NCI-H2196 treated with DMSO at 0.1 percent for 48 hours (cell line): ENCODE data around the gene CORO2B.

Experiments used
- DNase-seq: peaks from one replicate; lab custom pipeline; 2025; ENCODE audit not compliant: unreplicated experiment; lab: John Stamatoyannopoulos, UW

The CORO2B gene

DNA sequence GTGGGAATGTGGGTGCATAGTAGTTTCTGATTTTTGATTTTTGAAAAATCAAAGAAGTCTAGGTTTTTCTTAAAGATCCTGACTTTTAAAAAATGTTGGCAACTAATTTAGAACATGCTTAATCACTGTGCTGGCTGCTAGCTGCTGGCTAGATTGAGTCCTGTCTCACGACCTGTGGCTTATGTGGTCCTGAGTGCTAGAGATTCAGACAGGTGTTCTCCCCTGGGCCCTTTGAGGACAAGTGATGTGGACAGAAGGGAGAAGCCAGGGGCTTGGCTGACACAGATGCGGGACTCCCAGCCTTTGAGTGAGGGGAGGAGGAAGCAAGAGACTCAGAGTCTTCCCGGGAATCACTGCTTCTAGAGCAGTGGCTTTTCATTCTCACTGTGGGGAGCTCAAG, 47.5 kb downstream of the CORO2B start:
- DNase-seq: no peak

DNA sequence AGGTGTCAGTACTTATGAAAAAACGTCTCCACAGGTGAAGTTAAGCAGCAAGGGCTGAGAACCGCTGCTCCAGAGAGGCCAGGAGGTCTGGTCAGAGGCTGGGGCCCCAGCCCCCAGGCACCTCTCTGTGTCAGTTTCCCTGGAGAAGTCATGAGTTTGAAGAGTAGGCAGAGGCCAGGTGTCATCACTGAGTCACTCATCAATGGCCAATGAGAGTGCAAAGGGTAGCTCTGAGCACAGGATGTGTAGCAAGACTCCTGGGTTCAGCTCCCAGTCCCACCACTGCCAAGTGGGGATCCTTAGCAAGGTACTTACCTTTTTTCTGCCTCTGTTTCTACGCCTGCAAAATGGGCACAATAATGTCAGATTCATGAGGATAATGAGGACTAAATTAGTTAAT, 47.9 kb downstream of the CORO2B start:
- DNase-seq: no peak

DNA sequence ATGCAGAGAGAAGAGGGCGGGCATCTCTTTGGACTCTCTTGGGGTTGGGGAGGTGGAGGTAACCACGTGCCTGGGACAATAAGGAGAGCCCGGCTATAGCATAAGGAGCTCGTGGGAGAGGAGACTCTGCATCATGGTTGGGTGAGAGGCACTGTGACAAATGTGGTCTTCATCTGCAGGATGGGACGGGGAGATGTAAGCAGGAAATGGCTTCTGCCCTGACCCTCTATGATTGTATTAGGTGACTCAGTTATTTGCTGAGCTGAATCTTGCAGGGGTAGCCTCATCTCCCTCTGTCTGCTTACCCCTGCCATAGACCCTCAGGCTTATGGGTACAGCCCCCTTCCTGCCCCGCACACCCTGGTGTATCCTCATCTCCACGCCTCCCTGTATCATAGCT, 48.7 kb downstream of the CORO2B start:
- no peak for DNase-seq

DNA sequence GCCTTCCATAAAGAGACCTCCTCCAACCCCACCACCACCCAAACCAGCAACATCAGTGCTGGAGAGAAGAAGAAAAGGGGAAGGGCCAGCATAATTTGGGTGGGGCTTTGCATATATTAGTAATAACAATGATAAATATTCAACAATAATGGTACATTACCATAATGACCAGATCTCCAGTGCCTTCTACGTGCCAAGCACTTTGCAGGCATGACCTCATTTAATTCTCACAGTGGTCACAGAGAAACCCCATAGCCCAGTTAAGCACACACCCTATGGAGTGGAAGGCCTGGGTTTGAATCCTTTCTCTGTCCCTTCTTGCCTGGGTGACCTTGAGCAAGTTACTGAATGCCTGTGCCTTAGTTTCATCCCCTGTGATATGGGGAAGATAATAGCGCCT, 49.2 kb downstream of the CORO2B start:
- DNase-seq: no peak

DNA sequence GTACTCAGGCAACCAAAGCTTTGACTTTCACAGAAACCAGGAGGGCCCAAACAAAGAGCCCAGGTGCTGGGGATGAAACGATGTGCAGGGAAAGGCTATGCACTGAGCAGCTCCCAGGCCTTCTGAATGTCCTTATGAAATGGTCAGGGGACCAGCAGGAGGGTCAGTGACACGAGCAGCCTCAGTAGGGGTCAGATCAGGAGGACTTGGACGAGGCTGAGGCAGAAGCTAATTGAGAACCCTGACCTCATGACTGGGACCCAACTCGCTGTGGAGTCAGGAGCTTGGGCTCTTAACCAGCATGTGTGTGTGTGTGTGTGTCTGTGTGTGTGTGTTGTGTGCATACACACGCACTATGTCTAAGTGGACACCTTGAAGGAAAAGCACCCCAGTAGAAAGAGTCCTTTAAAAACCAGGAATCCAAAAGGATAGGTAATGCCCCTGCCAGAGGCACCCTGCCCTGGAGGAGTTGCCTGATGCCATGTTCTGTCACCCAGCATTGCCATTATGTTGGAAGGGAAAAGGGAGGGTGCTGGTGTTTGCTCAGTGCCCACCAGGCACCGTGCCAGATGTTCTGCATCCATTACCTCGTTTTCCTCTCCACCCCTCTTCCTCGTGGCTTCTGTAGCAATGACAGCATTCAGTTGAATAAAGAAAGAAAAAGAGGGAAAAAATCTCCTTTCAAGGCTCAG, 50.9 kb downstream of the CORO2B start:
- DNase-seq: no peak

DNA sequence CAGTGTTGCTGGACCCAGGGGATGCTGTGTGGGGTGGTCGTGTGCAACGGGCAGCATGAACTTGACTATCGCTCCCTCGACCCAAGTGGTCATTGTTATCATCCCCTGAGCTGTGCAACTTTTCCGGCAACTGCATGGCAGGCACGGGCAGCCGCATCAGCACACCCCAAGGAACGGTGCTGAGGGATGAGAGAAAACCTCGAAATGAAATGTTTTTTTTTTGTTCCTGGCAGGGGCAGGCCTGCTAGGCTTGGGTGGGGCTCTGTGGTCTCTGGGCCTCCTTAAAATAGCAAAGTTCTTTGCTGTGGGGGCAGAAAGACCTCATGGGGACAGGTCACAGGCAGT, 51.4 kb downstream of the CORO2B start:
- DNase-seq: no peak

DNA sequence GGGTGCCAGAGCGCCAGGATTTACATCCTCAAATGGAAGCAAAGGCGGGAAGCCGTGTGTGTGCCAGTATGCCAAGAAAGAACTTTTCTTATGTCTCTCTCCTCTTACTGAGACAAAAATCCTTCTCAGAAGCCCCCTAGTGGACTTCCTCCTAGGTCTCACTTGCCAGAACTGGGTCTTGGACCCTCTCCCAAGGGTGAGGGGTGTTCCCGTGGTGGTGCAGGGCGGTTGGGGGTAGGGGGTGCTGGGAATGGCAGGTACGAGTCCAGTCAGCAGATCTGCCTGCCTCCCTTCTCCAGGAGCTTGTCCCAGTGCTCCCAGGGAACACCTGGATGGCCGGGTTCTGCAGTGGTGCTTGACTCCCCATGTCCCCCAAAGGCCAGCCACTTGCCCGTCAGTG, 52.0 kb downstream of the CORO2B start:
- no peak for DNase-seq

DNA sequence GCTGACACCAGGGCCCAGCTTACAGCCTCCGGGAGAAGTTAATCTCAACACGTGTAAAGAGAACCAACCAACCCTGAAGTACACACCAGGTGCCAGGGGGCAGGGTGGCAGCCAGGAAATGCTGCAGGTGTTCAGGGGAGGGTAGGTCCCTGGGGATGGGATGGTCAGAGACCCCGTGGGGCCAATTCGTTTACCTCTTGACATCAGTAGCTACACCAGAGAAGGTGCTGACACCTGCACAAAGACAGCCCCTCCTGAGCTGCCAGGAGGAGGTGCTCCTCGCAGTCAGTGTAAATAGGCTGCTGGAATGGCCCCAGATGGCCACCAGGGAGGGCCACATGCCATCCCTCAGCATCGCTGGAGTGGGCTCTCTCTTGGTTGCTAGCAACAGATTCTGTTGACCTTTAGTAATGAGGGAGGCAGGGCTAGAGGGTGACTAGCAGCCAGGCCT, 52.8 kb downstream of the CORO2B start:
- DNase-seq: peak; percentile 17

DNA sequence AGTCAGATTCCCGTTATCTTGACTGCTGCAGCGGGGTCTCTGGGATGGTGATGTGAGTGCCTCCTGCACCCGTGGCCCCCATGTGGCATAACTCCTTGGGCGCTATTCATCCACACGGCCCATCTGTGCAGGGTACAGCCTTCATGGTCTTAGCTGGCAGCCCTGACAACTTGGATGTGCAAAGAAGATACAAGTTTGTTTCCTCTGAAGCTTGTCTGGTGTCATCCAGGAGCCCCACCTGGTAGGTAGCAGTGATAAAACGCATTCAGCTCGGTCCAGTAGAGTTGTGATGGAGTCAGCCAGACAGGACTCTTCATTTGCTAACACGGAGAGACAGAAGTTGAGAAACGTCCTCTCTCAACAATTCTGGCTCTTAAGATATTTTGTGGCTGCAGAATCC, 53.3 kb downstream of the CORO2B start:
- DNase-seq: no peak

DNA sequence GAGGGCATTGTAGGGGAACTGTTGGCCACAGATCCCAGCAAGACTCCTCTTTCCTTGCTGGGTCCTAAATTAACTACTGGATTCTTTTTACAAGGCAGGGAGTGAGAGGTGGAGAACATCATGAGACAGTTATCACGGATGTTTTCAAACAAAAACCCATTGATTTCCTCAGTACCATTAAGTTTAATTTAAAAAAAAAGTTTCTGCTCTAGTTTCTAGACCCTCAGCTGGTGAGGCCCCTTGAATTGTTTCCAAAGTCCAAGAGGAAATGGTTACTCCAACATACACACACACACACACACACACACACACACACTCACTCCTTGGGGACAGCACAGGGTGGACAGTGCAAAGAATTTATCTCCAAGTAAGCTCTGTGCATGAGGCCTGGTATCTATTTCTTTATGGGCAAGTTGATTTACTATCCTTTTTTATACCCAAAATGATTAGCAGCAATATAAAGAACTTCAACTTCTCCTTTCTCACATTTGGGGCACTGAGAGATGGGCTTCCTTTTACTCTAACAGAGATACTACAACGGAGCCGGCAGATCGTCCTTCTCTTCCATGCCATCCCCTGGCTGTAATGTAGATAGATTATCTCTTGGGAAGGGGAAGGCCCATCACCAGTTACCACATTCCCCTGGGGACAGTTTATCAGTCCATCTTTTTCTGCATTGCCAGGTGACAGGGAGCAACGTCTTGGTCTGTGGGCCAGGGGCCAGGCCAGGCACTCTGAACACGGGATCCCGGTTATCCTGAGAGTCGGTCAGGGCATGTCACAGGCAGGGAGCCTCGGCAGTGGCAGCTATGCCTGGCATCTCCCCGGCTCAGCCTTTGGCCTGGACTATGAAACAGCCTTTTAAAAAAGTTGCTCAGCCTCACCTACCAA, 54.7 kb downstream of the CORO2B start:
- DNase-seq: no peak

DNA sequence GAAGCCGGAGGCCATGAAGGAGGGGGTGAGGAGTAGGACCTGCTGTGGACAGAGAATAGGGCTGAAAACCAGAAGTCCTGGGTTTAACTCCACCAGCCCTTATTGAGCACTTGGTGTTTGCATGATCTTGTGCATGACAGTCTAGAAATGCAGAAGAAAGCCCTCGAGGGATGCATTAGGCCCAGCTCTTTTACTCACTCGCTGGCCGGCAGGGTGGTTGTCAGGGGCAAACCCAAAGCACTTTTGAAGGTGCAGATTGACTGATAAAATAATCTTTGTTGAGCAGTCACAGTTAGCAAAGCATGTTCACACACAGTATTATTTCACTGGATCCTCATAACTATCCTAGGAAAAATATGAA, 55.3 kb downstream of the CORO2B start:
- no peak for DNase-seq

DNA sequence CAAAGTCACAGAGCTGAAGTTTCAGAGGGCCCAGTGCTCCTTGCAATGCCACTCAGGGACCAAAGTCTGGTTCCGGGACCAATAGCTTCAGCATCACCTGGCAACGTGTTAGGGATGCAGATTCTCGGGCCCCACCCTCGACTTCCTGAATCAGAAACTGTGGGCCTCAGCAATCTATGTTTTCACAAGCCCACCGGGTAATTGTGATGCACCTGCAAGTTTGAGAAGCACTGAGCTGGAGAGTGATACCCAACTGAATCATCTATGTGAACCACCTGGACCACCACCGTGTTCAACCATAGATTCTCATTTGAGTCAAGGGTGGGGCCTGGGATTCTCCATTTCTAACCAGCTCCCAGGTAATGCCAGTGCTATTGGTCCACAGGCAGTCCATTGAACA, 55.7 kb downstream of the CORO2B start:
- DNase-seq: no peak

DNA sequence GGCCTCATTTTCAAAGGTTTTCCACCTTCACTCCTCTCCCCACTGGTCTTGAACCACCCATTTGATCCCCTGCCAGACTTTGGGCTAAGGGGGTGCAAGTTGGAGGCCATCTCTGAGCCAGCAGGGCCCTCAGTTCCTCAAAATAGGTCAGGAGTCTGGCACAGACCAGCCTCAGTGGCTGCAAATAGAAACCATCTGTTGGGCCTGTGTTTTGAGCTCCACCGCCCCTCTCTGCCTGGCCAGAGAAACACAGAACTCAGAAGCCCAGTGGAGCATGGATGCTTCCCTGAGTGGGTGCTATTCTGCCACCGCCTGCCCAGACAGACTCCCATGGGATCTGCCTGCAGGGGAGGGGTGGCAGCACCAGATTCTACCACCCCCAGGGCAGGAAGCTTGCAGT, 56.3 kb downstream of the CORO2B start:
- no peak for DNase-seq

DNA sequence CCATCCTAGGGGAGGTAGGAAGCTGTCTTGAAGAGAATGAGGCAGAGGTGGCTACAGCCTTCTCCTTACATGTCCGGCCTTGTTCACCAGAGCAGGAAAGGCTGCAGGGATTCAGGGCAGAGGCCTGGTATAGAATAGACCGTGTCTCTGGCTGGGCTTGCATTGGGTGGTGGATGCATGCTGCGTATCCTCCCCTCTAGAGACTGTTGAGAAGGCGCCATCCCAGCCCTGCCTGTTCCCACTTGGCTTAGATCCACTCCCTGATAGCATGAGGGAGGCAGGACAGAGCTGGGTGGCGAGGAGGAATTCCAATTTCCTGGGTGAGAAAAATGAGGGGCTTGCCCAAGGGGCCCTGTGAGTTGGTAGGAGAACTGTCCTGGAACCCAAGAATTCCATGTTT, 57.5 kb downstream of the CORO2B start:
- DNase-seq: no peak

DNA sequence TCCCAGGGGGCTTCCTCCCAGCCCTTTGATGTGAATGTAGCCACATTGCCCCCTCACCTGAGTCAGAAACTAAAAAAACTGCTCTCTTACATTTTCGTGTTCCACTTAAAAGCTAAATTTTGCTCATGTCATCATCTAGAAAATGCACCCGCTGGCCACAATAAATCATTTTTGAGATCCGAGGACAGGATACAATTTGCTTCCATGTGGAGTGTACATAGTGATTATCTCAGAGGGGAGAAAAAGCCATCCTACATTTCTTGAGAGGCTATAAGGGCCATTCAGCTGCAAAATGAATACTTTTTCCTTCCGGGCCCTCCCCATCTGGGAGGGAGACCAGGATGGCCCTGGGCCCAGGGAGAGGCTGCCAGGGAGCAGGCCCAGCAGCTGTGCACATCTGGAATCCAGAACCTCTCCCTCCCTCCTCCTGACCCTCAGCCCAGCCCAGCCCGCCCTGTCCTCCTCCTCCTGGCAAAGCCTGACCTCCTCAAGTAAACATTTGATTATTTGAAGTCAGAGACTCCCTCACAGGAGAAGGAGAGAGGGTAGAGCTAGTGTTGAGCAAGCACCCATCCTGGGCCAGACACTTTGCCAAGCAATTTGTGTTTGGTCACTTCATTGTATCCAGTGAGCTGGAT, 59.1 kb downstream of the CORO2B start:
- no peak for DNase-seq

DNA sequence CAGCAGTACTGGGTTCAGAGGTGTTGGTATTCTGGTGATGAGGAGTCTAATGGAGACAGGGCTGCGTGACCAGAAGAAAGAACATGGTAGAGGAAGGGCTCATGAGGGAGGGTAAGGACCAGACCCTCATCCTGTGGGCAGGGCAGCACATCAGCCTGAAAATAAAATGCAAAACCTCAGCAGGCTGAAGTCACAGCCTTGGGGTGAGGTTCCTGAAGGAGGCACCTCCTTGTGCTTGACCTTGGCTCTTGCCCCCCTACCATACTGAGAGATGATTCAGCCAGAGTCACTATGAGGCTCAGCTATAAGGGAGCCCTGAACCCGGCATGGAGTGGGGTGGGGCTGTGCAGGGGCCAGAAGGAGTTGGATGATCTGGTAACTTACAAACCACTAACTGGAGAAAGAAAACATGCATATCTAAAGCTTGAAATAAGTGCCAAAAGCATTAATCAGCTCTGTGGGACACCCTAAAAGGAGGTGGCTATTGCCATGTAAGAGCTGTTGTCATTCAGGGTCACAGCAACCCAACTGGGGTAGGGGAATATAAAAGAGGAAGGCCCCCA, 60.2 kb downstream of the CORO2B start:
- DNase-seq: no peak

DNA sequence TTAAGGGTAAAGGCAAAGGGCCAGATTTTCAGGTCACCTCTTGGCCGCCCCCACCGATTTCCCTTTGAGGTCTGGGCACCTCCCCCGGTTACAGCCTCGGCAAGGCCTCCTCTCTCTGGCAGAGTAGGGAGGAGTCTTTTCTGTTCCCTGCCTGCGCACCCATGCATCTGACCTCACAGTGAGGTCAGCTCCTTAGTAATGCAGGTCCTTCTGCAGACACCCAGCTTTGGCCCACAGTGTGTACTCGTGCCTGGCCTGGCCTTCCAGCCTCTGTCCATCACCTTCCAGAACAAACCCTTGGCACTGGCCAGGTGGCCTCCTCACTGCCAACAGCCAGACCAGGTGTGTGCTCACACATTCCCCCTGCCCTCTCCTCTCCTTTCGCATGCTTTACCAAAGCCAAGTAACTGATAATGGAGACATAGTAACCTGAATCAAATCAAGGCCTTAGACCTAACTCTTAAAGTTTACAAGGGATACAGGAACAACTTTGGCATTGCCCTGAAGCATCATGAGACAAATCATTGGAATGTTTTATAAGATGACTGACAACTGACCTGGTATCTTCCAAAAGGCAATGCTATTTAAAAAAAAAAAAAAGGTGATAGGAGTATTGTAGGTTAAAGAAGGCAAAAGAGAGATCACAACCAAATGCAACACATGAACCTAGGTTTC, 61.3 kb downstream of the CORO2B start:
- DNase-seq: no peak

DNA sequence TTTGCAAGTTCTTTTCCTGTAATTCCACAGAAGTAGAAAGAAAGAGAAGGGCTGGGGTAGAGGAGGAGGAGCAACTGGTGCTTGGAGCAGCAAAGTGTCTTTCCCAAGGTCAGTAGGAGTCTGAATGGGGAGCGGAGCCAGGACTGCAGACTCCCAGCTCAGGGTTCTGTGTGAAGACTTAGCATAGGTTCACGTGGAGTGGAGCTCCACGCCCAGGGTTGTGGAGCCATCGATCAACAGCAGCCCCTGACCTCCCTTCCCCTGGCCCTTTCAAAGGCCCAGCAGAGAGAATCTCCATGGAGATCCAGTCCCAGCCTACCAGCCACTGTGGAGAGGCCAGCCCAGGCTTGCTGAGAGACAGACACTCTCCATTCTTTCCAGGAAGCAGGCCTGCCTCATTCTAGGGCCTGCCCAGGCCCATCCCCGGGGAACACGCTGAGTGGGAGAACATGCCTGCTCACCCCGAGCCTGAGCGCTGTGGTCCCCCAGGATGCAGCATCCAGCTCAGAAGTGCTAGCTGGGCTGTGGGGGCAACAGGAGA, 62.1 kb downstream of the CORO2B start:
- DNase-seq: no peak

DNA sequence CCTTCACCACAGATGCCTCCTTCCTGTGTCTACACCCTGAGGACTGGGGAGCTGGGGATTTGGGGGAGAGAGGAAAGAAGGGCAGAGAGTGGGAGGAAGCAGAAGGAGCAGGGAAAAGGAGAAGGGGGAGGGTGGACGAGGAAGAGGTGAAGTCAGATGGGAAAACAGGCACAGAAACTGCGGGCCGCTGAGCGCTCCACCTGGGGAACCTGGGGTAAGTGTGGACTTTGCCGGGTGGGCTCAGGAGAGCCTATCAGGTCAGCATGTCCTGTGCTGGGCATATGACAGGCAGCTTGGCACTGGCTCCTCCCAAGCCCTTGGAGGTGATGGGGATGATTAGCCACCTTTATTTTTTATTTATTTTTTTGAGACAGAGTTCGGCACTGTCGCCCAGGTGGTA, 62.6 kb downstream of the CORO2B start:
- no peak for DNase-seq

DNA sequence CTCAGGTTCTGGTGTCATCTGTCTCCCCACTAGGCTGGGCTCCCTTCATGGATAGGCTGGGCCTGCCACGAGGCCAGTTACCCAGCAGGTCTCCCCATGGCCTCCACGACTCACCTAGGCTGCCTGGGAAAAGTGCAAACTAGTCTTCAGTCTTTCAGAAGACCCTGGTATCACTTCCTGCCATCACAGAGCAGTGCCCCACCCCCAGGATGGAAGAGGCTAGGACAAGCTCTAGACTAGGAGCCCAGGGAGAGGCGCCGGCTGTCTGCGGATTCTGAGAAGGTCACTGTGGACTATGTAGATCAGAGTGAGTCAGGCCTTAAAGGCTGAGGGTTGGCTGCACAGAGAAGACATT, 63.7 kb downstream of the CORO2B start:
- DNase-seq: no peak

DNA sequence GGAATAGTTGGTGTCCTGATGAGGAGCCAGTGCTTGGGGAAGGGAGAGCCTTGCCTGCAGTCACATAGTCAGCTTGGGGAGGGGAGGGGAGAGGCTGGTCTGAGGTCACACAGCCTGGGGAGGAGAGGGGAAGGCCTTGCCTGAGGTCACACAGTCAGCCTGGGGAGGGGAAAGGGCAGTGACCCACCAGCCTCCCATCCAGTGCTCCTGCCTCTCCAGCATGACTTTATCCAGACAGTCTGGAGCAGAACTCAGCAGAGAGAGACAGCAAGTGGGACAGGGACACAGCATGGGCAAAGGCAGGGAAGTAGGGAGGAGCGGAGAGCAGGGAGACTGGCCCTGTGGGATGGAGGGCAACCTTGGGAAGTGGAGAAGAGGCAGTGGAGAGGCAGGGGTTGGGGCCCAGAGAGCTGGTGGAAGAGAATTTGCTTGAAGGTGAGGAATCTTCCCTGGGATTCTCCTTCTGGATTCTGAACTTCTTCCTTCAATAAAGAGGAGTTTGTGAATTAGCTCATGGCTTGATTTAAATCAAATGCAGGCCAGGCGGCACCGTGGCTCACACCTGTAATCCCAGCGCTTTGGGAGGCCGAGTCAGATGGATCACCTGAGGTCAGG, 64.5 kb downstream of the CORO2B start:
- no peak for DNase-seq
